Measurements from ENCODE around the gene RPL28. TPM values are rescaled to one million over a fixed set of nuclear protein-coding genes. Genes with fewer than 3 reads are reported as not detected.

Gene RPL28
- total and polyA plus RNA-seq, 2 of the 13 experiments (the other 11 are each of a cell fraction or from before 2014, with no cell fraction given), result 105 to 420 TPM

DNA sequence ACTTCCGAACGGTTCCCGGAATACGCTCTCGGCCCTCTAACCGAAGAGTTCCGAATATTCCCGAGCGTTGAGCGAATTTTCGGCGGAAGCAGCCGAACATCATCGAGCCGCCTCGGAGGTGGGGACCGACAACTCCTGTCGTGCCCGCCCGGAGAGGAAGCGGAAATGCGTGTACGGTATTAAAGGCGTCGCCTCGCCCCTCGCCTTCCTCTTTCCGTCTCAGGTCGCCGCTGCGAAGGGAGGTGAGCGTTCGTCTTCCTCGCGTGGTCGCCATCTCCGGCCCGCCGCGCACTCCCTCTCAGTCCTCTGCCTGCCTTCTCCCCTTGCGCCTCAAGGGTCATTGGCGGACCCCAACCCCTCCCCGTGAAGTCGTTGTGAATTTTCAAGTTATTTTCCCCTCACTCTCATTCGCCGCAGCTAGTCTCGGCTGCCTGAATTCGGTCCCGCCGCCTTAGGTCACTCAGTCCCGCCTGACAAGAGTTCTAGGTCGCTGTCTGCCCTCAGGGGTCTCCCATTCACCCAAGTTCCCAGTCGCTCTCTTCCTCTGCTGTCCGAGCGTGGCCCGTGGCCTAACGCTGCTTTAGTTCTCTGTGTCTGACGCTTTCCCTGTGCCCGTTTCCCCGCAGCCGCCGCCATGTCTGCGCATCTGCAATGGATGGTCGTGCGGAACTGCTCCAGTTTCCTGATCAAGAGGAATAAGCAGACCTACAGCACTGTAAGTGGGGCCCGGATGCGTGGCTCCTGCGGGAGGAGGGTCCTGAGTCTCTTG, at the start of gene RPL28 (continued):
- TF ChIP-seq, protein P1, sequence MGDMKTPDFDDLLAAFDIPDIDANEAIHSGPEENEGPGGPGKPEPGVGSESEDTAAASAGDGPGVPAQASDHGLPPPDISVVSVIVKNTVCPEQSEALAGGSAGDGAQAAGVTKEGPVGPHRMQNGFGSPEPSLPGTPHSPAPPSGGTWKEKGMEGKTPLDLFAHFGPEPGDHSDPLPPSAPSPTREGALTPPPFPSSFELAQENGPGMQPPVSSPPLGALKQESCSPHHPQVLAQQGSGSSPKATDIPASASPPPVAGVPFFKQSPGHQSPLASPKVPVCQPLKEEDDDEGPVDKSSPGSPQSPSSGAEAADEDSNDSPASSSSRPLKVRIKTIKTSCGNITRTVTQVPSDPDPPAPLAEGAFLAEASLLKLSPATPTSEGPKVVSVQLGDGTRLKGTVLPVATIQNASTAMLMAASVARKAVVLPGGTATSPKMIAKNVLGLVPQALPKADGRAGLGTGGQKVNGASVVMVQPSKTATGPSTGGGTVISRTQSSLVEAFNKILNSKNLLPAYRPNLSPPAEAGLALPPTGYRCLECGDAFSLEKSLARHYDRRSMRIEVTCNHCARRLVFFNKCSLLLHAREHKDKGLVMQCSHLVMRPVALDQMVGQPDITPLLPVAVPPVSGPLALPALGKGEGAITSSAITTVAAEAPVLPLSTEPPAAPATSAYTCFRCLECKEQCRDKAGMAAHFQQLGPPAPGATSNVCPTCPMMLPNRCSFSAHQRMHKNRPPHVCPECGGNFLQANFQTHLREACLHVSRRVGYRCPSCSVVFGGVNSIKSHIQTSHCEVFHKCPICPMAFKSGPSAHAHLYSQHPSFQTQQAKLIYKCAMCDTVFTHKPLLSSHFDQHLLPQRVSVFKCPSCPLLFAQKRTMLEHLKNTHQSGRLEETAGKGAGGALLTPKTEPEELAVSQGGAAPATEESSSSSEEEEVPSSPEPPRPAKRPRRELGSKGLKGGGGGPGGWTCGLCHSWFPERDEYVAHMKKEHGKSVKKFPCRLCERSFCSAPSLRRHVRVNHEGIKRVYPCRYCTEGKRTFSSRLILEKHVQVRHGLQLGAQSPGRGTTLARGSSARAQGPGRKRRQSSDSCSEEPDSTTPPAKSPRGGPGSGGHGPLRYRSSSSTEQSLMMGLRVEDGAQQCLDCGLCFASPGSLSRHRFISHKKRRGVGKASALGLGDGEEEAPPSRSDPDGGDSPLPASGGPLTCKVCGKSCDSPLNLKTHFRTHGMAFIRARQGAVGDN (CRISPR knock-in tag; IDR thresholded peaks at IDR 0.05), result peak; percentile 71
- TF ChIP-seq NR2F1 (CRISPR knock-in tag; IDR thresholded peaks at IDR 0.05) (no peak; a peak in 1 of 4 replicates), ZNF253 (CRISPR knock-in tag; IDR thresholded peaks at IDR 0.05; ENCODE audit: borderline replicate concordance) (peak; percentile 68; the same call in 1 of the 2 replicates), ZNF878 (CRISPR knock-in tag; IDR thresholded peaks at IDR 0.05) (no peak), ZKSCAN8 (CRISPR knock-in tag; IDR thresholded peaks at IDR 0.05; ENCODE audit: borderline replicate concordance) (0 out of 2 replicates have a peak, but pooled peaks have one; percentile 63), TGIF2 (CRISPR knock-in tag; IDR thresholded peaks at IDR 0.05) (peak; percentile 61; the same call in 1 of the 2 replicates), NFKB2 (CRISPR knock-in tag; IDR thresholded peaks at IDR 0.05; ENCODE audit: borderline replicate concordance) (peak; percentile 78; the same call in 1 of the 2 replicates), HNRNPK (IDR thresholded peaks at IDR 0.05; ENCODE audit: low read depth, low read length, poor library complexity, severe bottlenecking) (no peak), KLF6 (CRISPR knock-in tag; IDR thresholded peaks at IDR 0.05) (peak; percentile 97), ZKSCAN5 (CRISPR knock-in tag; IDR thresholded peaks at IDR 0.05) (0 out of 2 replicates have a peak, but pooled peaks have one; percentile 21), ZNF782 (CRISPR knock-in tag; IDR thresholded peaks at IDR 0.05; ENCODE audit: borderline replicate concordance) (peak; percentile 79; the same call in 1 of the 2 replicates), ZNF660 (CRISPR knock-in tag; IDR thresholded peaks at IDR 0.05; ENCODE audit: borderline replicate concordance, low read depth) (no peak), ZNF839 (CRISPR knock-in tag; IDR thresholded peaks at IDR 0.05; ENCODE audit: borderline replicate concordance) (no peak; the same call in 1 of the 2 replicates), ATM (IDR thresholded peaks at IDR 0.05; ENCODE audit: borderline replicate concordance) (no peak), SMAD1 (CRISPR knock-in tag; IDR thresholded peaks at IDR 0.05; ENCODE audit: borderline replicate concordance, low read depth) (no peak), ZBTB21 (CRISPR knock-in tag; IDR thresholded peaks at IDR 0.05) (no peak; the same call in 1 of the 2 replicates), PCBP1 (IDR thresholded peaks at IDR 0.05; ENCODE audit: borderline replicate concordance, low read depth, low read length) (peak; percentile 23; the same call in 1 of the 2 replicates), KDM5A (IDR thresholded peaks at IDR 0.05; ENCODE audit: borderline replicate concordance, low read length) (no peak; the same call in 1 of the 2 replicates)
- TF ChIP-seq, protein P2, sequence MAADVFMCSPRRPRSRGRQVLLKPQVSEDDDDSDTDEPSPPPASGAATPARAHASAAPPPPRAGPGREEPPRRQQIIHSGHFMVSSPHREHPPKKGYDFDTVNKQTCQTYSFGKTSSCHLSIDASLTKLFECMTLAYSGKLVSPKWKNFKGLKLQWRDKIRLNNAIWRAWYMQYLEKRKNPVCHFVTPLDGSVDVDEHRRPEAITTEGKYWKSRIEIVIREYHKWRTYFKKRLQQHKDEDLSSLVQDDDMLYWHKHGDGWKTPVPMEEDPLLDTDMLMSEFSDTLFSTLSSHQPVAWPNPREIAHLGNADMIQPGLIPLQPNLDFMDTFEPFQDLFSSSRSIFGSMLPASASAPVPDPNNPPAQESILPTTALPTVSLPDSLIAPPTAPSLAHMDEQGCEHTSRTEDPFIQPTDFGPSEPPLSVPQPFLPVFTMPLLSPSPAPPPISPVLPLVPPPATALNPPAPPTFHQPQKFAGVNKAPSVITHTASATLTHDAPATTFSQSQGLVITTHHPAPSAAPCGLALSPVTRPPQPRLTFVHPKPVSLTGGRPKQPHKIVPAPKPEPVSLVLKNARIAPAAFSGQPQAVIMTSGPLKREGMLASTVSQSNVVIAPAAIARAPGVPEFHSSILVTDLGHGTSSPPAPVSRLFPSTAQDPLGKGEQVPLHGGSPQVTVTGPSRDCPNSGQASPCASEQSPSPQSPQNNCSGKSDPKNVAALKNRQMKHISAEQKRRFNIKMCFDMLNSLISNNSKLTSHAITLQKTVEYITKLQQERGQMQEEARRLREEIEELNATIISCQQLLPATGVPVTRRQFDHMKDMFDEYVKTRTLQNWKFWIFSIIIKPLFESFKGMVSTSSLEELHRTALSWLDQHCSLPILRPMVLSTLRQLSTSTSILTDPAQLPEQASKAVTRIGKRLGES (CRISPR knock-in tag; IDR thresholded peaks at IDR 0.05; ENCODE audit: borderline replicate concordance), result no peak
- TF ChIP-seq, protein P3, sequence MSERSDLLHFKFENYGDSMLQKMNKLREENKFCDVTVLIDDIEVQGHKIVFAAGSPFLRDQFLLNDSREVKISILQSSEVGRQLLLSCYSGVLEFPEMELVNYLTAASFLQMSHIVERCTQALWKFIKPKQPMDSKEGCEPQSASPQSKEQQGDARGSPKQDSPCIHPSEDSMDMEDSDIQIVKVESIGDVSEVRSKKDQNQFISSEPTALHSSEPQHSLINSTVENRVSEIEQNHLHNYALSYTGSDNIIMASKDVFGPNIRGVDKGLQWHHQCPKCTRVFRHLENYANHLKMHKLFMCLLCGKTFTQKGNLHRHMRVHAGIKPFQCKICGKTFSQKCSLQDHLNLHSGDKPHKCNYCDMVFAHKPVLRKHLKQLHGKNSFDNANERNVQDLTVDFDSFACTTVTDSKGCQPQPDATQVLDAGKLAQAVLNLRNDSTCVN (CRISPR knock-in tag; IDR thresholded peaks at IDR 0.05; ENCODE audit: borderline replicate concordance), result 0 out of 2 replicates have a peak, but pooled peaks have one; percentile 42

Measured in HepG2 (cell line).